GM12865 (cell line): Measurements from ENCODE around the gene SLC1A1.

Experiments
- DNase-seq: peaks from one replicate; pipeline ENCODE4 v3.0.0; 2010; ENCODE audit warnings: low read depth
- H3K4me3 ChIP-seq: 2 replicates; pipeline ENCODE4 v1.5.1; 2011; ENCODE audit warnings: mild to moderate bottlenecking, low read depth, low read length, control low read depth
- TF ChIP-seq, protein P1 (sequence below): IDR thresholded peaks from 2 replicates; pipeline ENCODE4 v1.5.1; 2011; ENCODE audit warnings: low read length, control low read depth, low read depth, inconsistent platforms; ENCODE audit not compliant: insufficient read depth; ENCODE audit errors: missing control alignments

Gene SLC1A1

DNA sequence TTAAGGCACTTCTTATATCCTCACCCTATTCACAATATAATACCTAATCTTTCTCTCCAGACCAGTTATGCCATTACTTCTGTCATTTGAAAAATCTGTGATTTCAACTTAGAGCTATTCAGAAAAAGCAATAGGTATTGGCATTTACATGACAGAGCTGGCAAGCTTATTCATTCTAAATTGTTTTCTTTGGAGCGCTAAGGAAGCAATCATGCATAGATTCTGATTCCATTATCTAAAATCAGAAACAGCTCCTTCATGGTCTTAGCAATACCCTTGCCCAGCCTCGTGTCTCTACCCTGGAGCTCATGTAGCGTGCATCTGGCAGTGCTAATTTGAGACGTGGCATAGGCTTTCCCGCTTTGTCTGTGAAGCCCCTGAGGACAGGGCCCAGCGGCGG is 4.5 kb downstream of the SLC1A1 start:
- no peak for DNase-seq
- TF ChIP-seq, protein P1, sequence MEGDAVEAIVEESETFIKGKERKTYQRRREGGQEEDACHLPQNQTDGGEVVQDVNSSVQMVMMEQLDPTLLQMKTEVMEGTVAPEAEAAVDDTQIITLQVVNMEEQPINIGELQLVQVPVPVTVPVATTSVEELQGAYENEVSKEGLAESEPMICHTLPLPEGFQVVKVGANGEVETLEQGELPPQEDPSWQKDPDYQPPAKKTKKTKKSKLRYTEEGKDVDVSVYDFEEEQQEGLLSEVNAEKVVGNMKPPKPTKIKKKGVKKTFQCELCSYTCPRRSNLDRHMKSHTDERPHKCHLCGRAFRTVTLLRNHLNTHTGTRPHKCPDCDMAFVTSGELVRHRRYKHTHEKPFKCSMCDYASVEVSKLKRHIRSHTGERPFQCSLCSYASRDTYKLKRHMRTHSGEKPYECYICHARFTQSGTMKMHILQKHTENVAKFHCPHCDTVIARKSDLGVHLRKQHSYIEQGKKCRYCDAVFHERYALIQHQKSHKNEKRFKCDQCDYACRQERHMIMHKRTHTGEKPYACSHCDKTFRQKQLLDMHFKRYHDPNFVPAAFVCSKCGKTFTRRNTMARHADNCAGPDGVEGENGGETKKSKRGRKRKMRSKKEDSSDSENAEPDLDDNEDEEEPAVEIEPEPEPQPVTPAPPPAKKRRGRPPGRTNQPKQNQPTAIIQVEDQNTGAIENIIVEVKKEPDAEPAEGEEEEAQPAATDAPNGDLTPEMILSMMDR: no peak
- H3K4me3 ChIP-seq: no peak overlapping the region

DNA sequence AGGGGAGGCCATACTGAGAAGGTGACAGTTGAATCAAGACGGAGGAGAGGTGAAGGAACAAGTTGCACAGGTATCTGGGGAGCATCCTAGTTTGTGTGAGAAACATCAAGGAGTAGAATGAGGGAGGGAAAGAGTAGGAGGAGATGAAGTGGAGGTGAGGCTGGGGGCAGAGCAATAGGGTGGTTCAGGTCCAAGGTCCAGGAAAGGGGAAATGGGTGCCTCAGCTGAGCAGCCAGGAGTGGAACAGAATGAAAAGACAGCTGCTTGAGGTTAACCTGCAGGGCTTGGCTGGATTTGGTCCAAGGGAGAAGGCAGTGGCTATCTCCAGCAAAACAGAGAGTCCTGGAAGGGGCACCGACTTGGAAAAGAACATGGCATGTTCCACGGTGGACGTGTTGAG is 5.3 kb downstream of the SLC1A1 start:
- no peak overlapping the region for H3K4me3 ChIP-seq
- DNase-seq: no peak
- TF ChIP-seq, protein P1: no peak

DNA sequence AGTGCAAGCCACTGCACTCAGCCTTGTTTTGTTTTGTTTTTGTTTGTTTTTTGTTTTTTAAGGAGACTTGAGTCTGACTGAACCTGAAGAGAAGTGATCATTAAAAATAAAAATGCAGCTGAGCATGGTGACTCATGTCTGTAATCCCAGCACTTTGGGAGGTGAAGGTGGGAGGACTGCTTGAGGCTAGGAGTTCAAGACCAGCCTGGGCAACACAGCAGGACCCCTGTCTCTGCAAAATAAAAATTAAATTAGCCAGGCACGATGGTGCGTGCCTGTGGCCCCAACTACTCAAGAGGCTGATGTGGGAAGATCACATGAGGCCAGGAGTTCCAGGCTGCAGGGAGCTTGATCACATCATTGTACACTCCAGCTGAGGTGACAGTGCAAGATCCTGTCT is 6.2 kb downstream of the SLC1A1 start:
- H3K4me3 ChIP-seq: no peak overlapping the region
- TF ChIP-seq, protein P1: no peak
- no peak for DNase-seq

DNA sequence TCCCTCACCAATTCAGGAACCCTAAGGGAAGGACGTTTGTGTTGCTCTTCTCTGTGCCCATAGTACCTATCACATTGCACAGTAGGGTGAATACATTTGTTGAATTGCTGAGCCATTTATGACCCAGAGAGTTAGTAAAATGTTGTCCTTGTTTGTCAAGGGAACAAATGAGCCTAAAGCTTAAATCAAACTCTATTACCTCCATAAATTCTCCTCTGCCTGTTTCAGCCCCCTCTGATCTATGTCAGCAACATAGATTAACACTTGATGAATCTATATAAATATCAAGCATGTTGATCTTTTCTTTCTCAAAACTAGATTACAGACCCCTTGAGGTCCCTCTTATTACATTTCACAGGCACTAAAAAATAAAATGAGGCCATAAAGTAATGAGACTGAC is 7.1 kb downstream of the SLC1A1 start:
- H3K4me3 ChIP-seq: no peak overlapping the region
- TF ChIP-seq, protein P1: no peak
- DNase-seq: no peak

DNA sequence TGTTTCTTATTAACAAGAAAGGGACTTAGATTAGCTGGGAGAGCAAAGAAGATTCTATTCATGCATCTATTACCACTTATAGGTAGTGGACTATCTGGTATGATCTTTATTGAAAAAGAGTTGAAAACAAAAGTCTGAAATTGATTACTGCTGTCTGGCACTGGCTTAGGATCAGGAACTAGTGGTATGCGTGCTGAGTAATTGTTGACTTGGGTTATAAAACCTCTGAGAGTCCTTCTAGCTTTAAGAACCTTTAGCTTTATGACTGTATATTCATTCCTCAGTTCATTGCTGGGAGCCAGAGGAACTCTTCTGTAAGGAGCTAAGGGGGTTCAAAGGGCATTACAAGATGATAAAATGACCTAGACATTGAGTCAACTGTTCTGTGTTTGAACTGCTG is 7.6 kb downstream of the SLC1A1 start:
- TF ChIP-seq, protein P1: no peak
- DNase-seq: peak; percentile 32

DNA sequence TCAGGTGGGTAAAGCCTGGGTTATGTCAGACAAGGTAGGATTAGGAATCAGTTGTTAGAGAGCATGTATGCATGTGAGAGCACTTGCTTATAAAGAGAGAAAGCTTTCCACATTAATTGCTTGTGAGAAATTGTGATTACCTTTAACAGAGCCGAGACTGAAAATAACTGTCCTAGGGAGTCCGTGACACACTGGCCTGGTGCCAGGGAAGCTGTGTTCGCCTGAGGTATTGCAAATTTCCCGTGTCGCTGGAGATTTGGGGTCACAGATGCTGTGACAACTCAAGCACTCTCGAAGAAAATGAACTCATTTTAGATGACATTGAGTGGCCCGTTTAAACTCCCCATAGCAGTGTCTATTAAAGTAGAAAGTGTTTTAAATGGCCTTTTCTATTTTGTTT is 9.6 kb downstream of the SLC1A1 start:
- no peak overlapping the region for H3K4me3 ChIP-seq
- TF ChIP-seq, protein P1: no peak
- DNase-seq: no peak

More for the DNA sequence above, 7.6 kb downstream of the SLC1A1 start:
- no peak overlapping the region for H3K4me3 ChIP-seq

DNA sequence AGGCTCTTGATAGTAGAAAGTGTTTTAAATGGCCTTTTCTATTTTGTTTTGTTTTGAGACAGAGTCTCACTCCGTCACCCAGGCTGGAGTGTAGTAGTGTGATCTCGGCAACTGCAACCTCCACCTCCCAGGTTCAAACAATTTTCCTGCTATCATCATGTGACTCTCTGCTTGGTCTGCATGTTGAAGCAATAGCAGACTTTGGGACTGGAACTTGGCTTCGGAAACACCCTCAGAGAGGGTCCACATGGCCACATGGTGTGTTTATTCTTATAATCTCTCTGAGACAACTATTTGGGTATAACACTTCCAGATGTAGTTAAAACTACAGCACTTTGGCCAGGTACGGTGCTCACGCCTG is 10.9 kb downstream of the SLC1A1 start:
- TF ChIP-seq, protein P1: no peak
- H3K4me3 ChIP-seq: no peak overlapping the region
- DNase-seq: no peak
